Measurements from ENCODE around the gene ARID1B. TPM values are rescaled to one million over a fixed set of nuclear protein-coding genes. Genes with fewer than 3 reads are reported as not detected.

The ARID1B gene
- total RNA-seq, 2 experiments from 2014 or later, result 36.9 to 38.9 TPM

GRCh38 chr6:157251586-157252247, 474.5 kb downstream of the ARID1B start:
- no peak for TF ChIP-seq CTCF (IDR thresholded peaks at IDR 0.05)
- Mint-ChIP-seq H3K27ac (no peak overlapping the region), H3K36me3 (ENCODE audit: low read depth) (no peaks in the 10 kb centered on the region), H3K9me3 (peaks cover 6% of the 10 kb centered on the region), H3K4me3 (no peak overlapping the region), H3K27me3 (peaks cover 12% of the 10 kb centered on the region), H3K4me1 (ENCODE audit: low read depth) (no peaks in the 10 kb centered on the region)
- ChIA-PET POLR2A (no interaction called here), CTCF (interaction anchor here (2.1 kb wide), 1 partner anchor 16 kb away, joined by 8 read pairs; no protein-coding TSS in a partner anchor)
- intact Hi-C loops (cut with micrococcal nuclease), result no loop called here
- DNase-seq (no peak), ATAC-seq (no peak)

GRCh38 chr6:157253017-157253416, 475.8 kb downstream of the ARID1B start:
- Mint-ChIP-seq H3K27ac (no peak overlapping the region), H3K9me3 (peaks cover 6% of the 10 kb centered on the region)

DNA sequence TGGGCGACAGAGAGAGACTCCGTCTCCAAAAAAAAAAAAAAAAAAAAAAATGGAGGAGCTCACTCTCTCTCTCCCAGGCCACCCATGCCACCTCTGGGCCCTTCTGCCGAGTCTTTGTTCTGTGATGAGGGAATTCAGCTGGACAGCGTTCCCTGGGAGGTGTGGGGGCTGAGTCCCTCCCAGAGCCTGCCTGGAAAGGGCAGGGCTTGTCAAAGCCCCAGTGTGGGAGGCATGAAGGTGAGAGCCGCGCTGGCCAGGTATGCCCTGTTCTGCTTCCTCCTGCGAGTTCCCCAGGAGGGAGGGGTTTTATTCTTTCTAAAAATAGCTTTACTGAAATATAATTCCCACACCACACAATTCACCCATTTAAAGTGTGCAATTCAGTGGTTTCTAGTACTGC, 476.5 kb downstream of the ARID1B start:
- peaks cover 12% of the 10 kb centered on the region for H3K27me3 Mint-ChIP-seq
- peaks cover 1% of the 10 kb centered on the region for H3K9me3 Mint-ChIP-seq
- no peaks in the 10 kb centered on the region for H3K4me1 Mint-ChIP-seq (ENCODE audit: low read depth)
- DNase-seq (no peak), ATAC-seq (no peak)
- no peak for TF ChIP-seq CTCF (IDR thresholded peaks at IDR 0.05)
- no peak overlapping the region for H3K4me3 Mint-ChIP-seq
- H3K27ac Mint-ChIP-seq, result no peak overlapping the region
- intact Hi-C loops (cut with micrococcal nuclease), result no loop called here
- ChIA-PET CTCF (interaction anchor here (1.3 kb wide), 1 partner anchor 18 kb away, joined by 5 read pairs; no protein-coding TSS in a partner anchor), POLR2A (no interaction called here)
- H3K36me3 Mint-ChIP-seq (ENCODE audit: low read depth), result no peaks in the 10 kb centered on the region

More at GRCh38 chr6:157253017-157253416, 475.8 kb downstream of the ARID1B start:
- Mint-ChIP-seq H3K27me3 (peaks cover 12% of the 10 kb centered on the region), H3K4me3 (no peak overlapping the region), H3K4me1 (ENCODE audit: low read depth) (no peaks in the 10 kb centered on the region), H3K36me3 (ENCODE audit: low read depth) (no peaks in the 10 kb centered on the region)
- DNase-seq (no peak), ATAC-seq (no peak)
- intact Hi-C loops (cut with micrococcal nuclease), result no loop called here
- ChIA-PET CTCF (interaction anchor here (2.1 kb wide), 1 partner anchor 17 kb away, joined by 8 read pairs; no protein-coding TSS in a partner anchor), POLR2A (no interaction called here)
- TF ChIP-seq CTCF (IDR thresholded peaks at IDR 0.05), result no peak

GRCh38 chr6:157254538-157254937, 477.4 kb downstream of the ARID1B start:
- TF ChIP-seq CTCF (IDR thresholded peaks at IDR 0.05), result no peak
- H3K4me1 Mint-ChIP-seq (ENCODE audit: low read depth), result no peaks in the 10 kb centered on the region
- CTCF ChIA-PET, result interaction anchor here (1.3 kb wide), 1 partner anchor 19 kb away, joined by 5 read pairs; no protein-coding TSS in a partner anchor
- ATAC-seq, result no peak
- DNase-seq, result no peak
- H3K27ac Mint-ChIP-seq, result no peak overlapping the region
- intact Hi-C loops (cut with micrococcal nuclease), result no loop called here
- H3K36me3 Mint-ChIP-seq (ENCODE audit: low read depth), result no peaks in the 10 kb centered on the region
- POLR2A ChIA-PET, result interaction anchor here (1.2 kb wide), 1 partner anchor 13 kb away, joined by 3 read pairs; no protein-coding TSS in a partner anchor
- H3K9me3 Mint-ChIP-seq, result no peaks in the 10 kb centered on the region
- no peak overlapping the region for H3K4me3 Mint-ChIP-seq
- peaks cover 14% of the 10 kb centered on the region for H3K27me3 Mint-ChIP-seq

DNA sequence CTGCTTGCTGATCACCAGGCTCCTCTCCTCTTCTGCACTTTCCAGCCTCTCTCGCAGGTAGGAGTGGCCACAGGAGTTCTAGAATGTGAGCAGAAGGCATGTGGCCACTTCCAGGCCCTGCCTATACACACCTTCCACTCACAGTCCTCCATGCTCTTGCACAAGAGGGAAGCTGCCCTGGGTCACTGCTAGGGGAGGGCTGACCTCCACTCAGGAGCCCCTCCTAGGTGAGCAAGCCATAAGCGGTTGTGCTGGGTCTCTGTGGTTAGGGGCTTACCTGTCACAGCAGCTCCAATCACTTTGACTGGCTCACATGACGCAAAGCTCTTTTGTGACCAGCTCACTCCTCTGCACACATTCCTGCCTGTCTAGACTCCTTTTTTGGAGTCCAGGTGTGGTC, 477.9 kb downstream of the ARID1B start:
- no peak for DNase-seq
- POLR2A ChIA-PET, result interaction anchor here (1.2 kb wide), 1 partner anchor 12 kb away, joined by 3 read pairs; no protein-coding TSS in a partner anchor
- TF ChIP-seq CTCF (IDR thresholded peaks at IDR 0.05), result no peak
- Mint-ChIP-seq H3K9me3 (no peaks in the 10 kb centered on the region), H3K27ac (no peak overlapping the region), H3K4me1 (ENCODE audit: low read depth) (peaks cover 2% of the 10 kb centered on the region), H3K27me3 (peaks cover 14% of the 10 kb centered on the region), H3K4me3 (no peak overlapping the region), H3K36me3 (ENCODE audit: low read depth) (no peaks in the 10 kb centered on the region)
- ATAC-seq, result no peak
- intact Hi-C loops (cut with micrococcal nuclease), result no loop called here
- CTCF ChIA-PET, result interaction anchor here (1.3 kb wide), 1 partner anchor 19 kb away, joined by 5 read pairs; no protein-coding TSS in a partner anchor

Measured in activated CD8-positive, alpha-beta T cell treated with anti-CD3 and anti-CD28 coated beads for 36 hours (primary cell).